GM19463 (cell line): Measurements from ENCODE around the gene HS2ST1.
"Not testable (repeated sequence)": the region's sequence is repeated elsewhere in the genome, so short reads cannot be mapped to it uniquely, and the experiment has no call there.

ENCODE experiments used
- ATAC-seq: cut with Tn5 transposase; IDR thresholded peaks from one replicate; pipeline ENCODE4 v1.9.1; 2021; ENCODE audit warnings: mild to moderate bottlenecking, moderate library complexity; ENCODE audit not compliant: unreplicated experiment

The HS2ST1 gene

DNA sequence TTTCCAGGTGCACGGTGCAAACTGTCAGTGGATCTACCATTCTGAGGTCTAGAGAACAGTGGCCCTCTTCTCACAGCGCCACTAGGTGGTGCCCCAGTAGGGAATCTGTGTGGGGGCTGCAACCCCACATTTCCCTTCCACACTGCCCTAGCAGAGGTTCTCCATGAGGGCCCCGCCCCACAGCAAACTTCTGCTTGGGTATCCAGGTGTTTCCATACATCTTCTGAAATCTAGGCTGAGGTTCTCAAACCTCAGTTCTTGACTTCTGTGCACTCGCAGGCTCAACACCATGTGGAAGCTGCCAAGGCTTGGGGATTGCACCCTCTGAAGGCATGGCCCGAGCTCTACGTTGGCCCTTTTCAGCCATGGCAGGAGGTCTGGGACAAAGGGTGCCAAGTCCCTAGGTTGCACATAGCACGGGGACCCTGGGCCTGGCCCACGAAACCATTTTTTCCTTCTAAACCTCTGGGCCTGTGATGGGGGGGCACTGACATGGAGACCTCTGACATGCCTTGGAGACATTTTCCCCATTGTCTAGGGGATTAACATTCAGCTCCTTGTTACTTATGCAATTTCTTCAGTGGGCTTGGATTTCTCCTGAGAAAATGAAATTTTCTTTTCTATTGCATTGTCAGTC, 10.0 kb downstream of the HS2ST1 start:
- ATAC-seq: no peak

DNA sequence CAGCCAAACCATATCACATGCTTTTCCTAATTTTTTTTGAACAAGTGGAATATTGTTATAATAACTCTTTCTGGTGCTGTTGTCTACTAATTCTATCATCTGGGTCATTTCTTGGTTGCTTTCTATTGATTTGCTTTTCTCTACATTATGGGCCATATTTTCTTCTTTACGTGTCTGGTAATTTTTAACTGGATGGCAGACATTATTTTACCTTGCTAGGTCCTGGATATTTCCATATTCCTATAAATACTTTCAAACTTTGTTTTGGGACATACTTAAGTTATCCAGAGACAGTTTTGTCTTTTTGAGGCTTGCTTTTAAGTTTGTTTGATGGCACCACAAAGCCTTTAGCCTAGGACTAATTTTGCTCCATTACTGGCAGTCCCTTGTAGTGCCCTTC, 11.3 kb downstream of the HS2ST1 start:
- no peak for ATAC-seq

DNA sequence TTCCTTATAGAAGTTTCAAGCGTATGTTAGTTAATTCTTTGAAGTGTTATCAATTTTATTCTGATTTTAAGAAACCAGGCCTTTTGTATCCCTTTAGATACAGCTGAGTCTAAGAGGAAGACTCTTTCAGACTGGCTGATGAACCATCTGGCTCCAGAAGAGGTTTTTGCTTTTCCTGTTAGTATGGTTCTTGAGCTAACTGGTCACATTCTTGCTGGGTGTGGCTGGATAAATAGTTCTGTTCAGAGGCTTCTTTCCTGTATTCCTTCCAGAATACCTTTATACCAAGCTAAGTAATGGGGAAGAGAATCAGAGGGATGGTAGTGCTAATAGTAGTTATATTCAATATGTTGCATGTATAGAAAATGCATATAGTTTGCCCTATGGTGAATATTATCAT, 12.4 kb downstream of the HS2ST1 start:
- ATAC-seq: no peak

DNA sequence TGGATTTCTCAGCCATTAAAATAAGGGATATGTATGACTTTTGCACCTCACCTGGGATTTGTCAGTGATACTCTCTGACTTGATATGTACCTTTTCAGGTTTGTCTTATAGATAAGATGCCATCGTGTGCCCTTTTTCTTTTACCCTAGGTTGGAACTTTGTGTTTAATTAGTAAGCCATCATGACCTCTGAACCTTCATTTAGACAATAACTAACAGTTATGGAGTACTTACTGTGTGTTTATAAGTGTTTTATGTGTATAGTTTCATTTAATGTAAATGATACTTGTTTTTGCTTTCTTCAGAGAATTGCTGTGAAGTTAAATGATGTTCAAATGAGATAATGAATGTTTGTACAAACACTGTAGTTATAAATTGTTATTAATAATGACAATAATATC, 14.4 kb downstream of the HS2ST1 start:
- no peak for ATAC-seq

DNA sequence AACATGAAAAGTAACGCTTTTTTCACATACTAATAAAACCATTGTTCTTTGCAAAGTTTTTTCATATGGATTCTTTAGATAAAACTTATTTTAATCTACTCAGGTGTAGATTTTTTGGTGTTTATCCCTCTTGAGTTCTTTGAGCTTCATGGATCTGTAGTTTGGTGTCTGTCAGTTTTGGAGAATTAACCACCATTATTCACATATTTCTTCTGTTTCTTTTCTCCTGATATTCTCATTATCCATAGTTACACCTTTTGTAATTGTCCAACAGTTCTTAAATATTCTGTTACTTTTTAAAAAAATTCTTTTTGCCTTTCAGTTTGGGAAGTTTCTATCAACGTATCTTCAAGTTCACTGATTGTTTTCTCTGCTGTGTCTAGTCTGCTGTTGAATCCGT, 18.6 kb downstream of the HS2ST1 start:
- ATAC-seq: no peak

DNA sequence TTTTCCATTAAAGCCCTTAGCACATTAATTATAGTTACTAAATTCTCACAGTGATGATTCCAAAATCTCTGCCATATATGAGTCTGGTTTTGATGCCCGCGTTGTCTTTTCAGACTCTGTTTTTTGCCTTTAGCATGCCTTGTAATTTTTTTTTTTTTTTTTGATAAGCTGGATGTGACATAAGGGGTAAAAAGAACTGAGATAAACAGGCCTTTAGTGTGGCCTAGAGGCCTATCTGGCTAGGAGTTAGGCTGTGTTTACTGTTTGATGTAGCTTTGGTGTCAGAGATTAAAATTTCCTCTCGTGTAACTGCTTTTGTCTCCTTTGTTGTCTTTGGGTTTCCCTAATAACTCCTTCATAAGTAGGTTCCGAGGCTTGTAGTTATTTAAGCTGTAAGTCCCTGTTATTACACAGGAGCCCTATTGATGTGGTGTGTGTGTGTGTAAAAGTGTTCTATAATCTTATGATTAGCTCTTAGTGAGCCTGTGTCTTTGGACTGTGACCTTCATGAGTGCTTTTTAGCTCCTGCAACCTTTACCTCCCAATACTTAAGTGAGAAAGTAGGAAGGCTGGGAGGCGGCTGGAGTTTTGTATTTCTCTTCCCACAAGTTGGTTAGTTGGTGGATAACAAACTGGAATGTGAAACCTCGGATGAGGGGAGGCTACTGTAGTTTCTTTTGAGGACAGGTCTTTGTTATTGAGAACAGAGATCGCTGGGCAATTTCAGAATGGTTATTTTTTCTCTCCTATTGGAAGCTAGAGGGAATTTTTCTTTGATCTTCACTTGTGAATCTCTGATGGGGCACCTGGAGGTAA, 19.3 kb downstream of the HS2ST1 start:
- no peak for ATAC-seq

DNA sequence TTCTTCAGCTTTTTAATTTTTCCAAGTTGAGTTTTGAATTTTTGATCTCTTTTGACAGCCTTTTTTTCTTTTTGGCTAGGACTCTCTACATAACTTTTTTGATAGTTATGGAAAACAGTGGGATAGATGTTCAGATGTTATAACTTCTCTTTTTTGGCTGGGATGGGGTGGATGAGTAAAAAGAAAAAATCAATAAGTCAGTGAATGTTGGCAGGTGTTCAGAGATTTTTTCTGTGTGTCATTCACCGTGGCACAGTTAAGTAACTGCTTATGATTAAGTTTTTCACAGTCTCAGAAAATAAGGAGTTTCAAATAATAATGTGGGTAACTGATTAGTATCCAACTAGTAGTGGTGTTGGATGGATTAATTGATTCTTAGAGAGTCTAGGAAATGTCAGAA, 24.0 kb downstream of the HS2ST1 start:
- no peak for ATAC-seq

DNA sequence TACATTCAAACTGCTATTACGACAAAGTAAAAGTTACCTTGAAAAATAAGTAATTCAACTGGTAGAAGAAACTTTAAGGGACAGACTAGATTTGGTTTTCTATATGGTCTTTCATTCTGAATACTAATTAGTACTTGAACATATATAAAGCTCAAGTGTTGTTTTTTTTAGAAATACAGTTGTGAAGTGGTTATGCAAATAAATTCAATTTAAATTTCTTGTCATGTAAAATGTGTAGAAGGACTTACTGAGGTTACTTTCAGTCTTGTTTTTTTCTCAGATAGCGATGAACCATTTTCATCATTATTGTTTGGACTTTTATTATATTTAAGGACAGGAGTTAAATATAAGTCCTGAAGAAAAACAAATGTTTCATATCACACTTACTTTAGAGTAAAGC, 24.4 kb downstream of the HS2ST1 start:
- no peak for ATAC-seq

DNA sequence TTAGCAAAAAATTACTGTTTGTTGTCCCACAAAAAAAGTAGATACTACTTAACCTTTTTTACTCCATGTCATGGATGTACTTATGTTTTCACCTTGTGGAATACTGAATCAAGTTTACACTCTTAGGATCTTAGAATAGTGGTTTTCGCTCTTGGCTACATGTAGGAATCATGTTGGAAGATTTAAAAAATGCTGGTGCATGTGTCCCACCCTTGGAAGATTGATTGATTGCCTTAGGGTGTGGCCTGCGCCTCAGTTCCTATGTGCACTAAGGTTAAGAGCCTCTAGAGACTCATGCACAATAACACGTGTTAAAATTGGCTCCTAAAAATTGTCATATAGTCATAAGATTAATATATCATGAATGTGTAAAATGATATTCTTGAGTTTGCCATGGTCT, 25.0 kb downstream of the HS2ST1 start:
- ATAC-seq: no peak

DNA sequence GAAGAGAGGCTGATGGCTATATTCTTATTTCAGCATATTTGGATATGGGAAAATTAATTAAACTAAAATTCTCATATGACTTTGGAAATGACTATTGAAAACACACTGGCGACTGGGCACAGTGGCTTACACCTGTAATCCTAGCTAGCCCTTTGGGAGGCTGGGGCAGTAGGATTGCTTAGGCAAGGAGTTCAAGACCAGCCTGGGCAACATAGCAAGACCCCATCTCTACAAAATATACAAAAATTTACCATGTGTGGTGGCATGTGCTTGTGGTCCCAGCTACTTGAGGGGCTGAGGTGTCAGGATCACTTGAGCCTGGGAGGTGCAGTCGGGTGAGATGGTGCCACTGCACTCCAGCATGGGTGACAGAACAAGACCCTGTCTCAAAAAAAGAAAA, 26.2 kb downstream of the HS2ST1 start:
- no peak for ATAC-seq

DNA sequence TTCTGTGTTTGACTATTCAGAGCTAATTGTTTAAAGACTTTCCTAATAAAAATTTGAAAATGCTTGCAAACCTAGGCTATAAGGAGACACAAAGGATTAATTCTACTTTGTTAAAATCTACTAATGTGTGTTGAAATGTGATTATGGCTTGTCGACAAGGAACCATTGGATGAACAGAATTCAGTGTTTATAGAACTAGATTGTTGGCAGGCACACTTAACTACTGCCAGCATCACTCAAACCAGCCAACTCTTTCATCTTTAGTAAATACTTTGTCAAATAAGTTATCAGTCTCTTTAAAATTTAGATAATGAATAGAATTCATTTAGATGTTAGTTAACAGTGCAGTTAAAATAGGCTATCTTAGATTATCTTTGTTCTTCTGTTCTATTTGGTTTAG, 27.6 kb downstream of the HS2ST1 start:
- no peak for ATAC-seq

DNA sequence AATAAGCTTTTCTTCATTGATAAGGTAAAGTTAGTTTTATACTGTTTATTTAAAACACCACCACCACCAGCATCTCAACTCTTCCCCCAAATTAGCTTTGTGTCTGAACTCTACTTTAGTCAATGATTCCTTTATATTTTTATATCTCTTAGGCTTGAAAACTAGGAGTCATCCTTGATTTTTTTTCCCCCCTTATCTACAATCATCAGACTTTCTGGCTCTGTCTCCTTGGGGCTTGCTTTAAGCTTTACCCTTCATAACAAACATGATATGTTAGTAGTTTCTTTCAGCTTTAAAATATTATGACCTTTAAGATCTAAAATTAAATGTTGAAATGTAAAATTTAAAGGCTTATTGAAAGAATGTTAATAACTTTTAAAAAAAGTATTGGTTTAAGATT, 28.3 kb downstream of the HS2ST1 start:
- ATAC-seq: no peak

DNA sequence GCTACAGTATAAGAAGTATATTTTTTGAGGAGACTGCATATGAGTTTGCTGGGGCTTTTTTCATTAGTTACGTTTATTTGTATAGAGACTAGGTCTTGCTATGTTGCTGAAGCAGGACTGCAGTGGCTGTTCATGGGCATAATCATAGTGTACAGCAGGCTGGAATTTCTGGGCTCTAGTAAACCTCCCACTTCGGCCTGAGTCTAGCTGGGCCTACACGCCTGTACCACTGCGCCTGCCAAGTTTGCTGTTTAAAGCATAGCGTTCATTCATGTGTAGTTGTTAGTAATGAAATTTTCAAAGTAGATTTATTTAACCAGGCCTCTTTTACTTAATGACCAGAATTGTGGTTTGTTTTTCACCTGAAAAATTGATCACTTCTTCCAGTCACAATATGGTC, 33.8 kb downstream of the HS2ST1 start:
- ATAC-seq: no peak

DNA sequence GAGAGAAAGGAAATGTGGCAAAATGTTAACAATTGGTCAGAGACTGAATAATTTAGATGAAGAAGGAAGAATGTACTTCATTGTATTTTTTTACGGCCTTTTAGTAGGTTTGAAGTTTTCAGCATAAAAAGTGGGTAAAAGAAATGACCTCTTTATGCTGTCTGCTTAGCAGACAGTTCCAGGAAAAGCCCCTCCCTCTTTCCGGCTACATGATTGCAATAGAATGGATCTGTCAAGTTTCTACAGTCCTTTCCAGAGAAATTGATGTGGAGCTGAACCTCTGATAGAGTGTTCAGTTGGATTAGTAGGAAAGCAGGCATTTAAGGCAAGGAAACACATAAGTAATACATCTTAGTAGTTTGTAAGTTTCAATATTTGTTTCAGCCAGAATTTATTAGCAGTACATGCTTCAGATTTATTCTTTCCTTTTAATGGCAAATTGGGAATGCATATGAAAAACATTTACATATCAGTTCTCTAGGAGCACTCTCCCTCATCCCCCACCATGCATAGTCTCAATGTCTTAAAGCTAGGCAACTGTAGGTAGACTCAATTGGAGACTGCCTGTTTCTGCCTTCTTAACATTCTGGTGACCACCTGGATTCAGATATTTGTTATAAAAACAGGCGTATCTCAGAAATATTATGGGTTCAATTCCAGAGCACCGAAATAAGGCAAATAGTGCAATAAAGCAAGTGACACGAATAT, 36.4 kb downstream of the HS2ST1 start:
- ATAC-seq: no peak

DNA sequence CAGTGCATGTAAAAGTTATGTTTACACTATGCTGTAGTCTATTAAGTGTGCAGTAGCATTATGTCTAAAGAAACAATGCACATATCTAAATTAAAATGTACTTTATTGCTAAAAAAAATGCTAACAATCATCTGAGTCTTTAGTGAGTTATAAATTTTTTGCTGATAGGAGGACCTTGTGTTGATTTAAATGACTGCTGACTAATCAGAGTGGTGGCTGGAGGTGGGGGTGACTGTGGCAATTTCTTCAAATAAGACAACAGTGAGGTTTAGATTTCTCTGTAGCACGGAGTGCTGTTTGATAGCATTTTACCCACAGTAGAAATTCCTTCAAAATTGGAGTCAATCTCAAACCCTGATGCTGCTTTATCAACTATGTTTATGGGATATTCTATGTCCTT, 37.0 kb downstream of the HS2ST1 start:
- no peak for ATAC-seq

DNA sequence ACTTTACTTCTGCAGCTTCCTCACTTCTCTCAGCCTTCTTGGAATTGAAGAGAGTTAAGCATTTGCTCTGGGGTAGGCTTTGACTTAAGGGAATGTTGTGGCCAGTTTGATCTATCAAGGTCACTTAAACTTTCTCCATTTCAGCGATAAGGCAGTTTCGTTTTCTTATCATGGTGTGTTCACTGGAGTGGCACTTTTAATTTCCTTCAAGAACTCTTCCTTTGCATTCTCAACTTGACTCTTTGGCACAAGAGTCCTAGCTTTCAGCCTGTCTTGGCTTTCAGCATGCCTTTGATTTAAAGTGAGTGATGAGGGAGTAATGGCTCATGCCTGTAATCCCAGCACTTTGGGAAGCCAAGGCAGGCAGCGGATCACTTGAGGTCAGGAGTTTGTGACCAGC, 38.7 kb downstream of the HS2ST1 start:
- no peak for ATAC-seq

DNA sequence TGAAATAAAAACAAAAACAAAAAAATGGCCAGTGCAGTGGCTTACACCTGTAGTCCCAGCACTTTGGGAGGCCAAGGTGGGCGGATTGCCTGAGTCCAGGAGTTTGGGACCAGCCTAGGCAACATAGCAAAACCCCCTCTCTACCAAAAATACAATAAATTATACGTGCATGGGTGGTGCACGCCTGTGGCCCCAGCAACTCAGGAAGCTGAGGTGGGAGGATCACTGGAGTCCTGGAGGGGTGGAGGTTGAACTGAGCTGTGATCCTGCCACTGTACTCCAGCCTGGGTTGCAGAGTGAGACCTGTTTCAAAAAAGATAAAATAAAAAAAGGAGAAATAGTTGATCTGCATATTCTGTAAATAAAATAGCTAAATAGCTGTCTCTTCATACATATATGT, 41.2 kb downstream of the HS2ST1 start:
- no peak for ATAC-seq

DNA sequence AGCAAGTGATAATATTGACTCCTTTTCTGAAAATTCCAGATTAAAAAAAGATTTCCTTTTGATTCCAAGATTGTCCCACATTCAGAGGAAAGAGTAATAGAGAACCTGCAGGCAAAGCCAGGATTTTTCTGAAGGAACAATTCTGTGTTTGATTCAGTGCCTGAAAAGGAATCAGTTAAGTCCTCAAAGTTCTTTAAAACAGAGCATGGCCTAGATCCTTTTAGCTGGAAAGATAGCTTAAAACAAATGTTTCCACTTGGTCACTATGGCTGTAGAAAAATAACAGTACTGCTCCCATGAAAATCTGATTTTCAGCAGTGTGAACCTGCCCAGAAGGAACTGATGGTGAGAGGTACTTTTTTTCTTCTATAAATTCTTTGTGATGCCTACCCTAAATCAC, 41.8 kb downstream of the HS2ST1 start:
- no peak for ATAC-seq

DNA sequence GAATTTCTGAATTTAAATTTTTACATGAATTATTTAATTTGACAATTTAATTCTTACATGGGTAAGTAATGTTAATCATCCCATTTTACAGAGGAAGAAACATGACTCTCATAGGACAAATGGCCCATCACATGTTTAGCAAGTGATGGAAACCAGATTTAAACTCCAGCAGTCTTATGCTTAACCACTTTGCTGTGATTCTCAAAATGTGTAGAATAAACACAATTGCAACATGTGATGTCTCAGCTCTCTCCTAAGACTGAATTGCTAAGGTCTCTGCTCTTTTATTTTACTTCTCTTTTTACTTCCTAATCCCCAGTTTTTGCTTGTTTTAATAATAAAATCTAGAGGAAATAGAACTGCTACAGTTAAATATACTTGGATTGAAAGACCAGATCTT, 42.8 kb downstream of the HS2ST1 start:
- ATAC-seq: no peak

DNA sequence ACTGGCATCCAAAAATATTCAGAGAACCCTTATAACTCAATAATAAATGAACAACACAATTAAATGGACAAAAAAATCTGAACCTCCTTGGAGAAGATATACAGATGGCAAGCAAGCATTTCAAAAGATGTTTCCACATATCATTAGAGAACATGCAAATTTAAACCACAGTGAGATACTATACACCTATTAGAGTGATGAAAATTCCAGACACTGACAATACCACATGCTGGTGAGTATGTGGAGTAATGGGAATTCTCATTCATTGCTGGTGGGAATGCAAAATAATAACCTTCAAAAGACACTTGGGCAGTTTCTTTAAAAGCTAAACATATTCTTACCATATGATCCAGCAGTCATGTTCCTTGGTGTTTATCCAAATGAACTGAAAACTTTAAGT, 46.1 kb downstream of the HS2ST1 start:
- ATAC-seq: no peak

DNA sequence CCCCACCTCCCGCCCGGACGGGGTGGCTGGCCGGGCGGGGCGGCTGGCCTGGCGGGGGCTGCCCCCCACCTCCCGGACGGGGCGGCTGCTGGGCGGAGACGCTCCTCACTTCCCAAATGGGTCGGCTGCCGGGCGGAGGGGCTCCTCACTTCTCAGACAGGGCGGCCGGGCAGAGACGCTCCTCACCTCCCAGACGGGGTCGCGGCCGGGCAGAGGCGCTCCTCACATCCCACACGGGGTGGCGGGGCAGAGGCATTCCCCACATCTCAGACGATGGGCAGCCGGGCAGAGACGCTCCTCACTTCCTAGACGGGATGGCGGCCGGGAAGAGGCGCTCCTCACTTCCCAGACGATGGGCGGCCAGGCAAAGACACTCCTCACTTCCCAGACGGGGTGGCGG, 49.4 kb downstream of the HS2ST1 start:
- not testable (repeated sequence) for ATAC-seq
